Fibroblast of lung (primary cell): ENCODE data around the gene LCE4A. TPM values are rescaled to one million over a fixed set of nuclear protein-coding genes. Genes with fewer than 3 reads are reported as not detected.
"Not testable (repeated sequence)": the region's sequence is repeated elsewhere in the genome, so short reads cannot be mapped to it uniquely, and the experiment has no call there.

Experiments
- DNase-seq, 2 donors: peaks; one replicate each; pipeline versions ENCODE4 v3.0.0 to v3.0.0-alpha.2; 2010; ENCODE audit warnings: low read depth in 2 of 2
- H2AFZ ChIP-seq: 2 replicates; pipeline ENCODE4 v1.5.1; 2012; ENCODE audit warnings: low read length, control low read depth, inconsistent platforms
- H3K27ac ChIP-seq: 2 replicates; pipeline ENCODE4 v1.5.1; 2011; ENCODE audit warnings: low read length, control low read depth; ENCODE audit not compliant: insufficient read depth
- H3K27me3 ChIP-seq: 2 replicates; pipeline ENCODE4 v1.5.1; 2011; ENCODE audit warnings: mild to moderate bottlenecking, low read length; ENCODE audit not compliant: control insufficient read depth, insufficient read depth
- H3K36me3 ChIP-seq: 2 replicates; pipeline ENCODE4 v1.5.1; 2011; ENCODE audit warnings: low read length; ENCODE audit not compliant: control insufficient read depth, insufficient read depth
- H3K4me1 ChIP-seq: 2 replicates; pipeline ENCODE4 v1.5.1; 2011; ENCODE audit warnings: low read length; ENCODE audit not compliant: control insufficient read depth, insufficient read depth; ENCODE audit errors: extremely low read depth
- H3K4me2 ChIP-seq: 2 replicates; pipeline ENCODE4 v1.5.1; 2011; ENCODE audit warnings: low read length, control low read depth; ENCODE audit not compliant: insufficient read depth; ENCODE audit errors: extremely low read depth
- H3K4me3 ChIP-seq, 4 experiments: fragments of 200-600 bp in 1 of 4; sonication (generic) in 1 of 4; replicated peaks in 1 of 4; 2 replicates each; pipeline ENCODE4 v1.5.1; 2011 to 2016; ENCODE audit warnings: low read length in 4 of 4, low read depth in 3 of 4, mild to moderate bottlenecking in 3 of 4, control low read depth in 2 of 4, inconsistent platforms in 1 of 4, mixed read lengths in 1 of 4; ENCODE audit not compliant: insufficient read depth in 1 of 4; ENCODE audit errors: control extremely low read depth in 1 of 4
- H3K79me2 ChIP-seq: 2 replicates; pipeline ENCODE4 v1.5.1; 2012; ENCODE audit warnings: mild to moderate bottlenecking, low read length, inconsistent platforms; ENCODE audit not compliant: control insufficient read depth, insufficient read depth
- H3K9ac ChIP-seq: 2 replicates; pipeline ENCODE4 v1.5.1; 2011; ENCODE audit warnings: mild to moderate bottlenecking, low read length, control low read depth; ENCODE audit not compliant: insufficient read depth
- H3K9me3 ChIP-seq: 2 replicates; pipeline ENCODE4 v1.5.1; 2012; ENCODE audit warnings: low read depth, low read length; ENCODE audit not compliant: control insufficient read depth, insufficient read depth
- H4K20me1 ChIP-seq: 2 replicates; pipeline ENCODE4 v1.5.1; 2011; ENCODE audit warnings: low read length; ENCODE audit not compliant: control insufficient read depth, insufficient read depth; ENCODE audit errors: extremely low read depth
- EZH2 ChIP-seq: IDR thresholded peaks from 2 replicates; pipeline ENCODE4 v1.5.1; 2012; ENCODE audit warnings: low read length, control low read depth, mild to moderate bottlenecking; ENCODE audit errors: missing control alignments
- polyA plus RNA-seq, 2 donors: library from polyadenylated mRNA; depleted of rRNA in 1 of 2; stranded (reverse) in 1 of 2; unstranded in 1 of 2; fragments of >200 nt; gene quantifications; 2 replicates each; pipeline ENCODE4 v1.2.1, GENCODE V29; 2011 to 2012; ENCODE audit warnings: missing spikeins in 1 of 2
- total RNA-seq: library from RNA; depleted of rRNA; stranded (reverse); fragments of >200 nt; gene quantifications from 2 replicates; pipeline ENCODE4 v1.2.1, GENCODE V29; 2014
- TF ChIP-seq, protein P1 (sequence below), 2 donors: IDR thresholded peaks in 1 of 2; conservative IDR thresholded peaks in 1 of 2; 1 replicate in 1 of 2; 2 replicates in 1 of 2; pipeline ENCODE4 v1.5.1; 2011 to 2012; ENCODE audit warnings: low read length in 2 of 2, control low read depth in 1 of 2, inconsistent platforms in 1 of 2, low read depth in 1 of 2, mild to moderate bottlenecking in 1 of 2

LCE4A gene
- total and polyA plus RNA-seq, 2 donors (not counting 1 experiment from before 2014, with no cell fraction given): not detected

- H3K4me3 ChIP-seq: no peak overlapping the region
- no peaks in the 10 kb centered on the region for H3K27me3 ChIP-seq
- no peak overlapping the region for H3K9ac ChIP-seq
- no peak for TF ChIP-seq EZH2
- TF ChIP-seq, protein P1, sequence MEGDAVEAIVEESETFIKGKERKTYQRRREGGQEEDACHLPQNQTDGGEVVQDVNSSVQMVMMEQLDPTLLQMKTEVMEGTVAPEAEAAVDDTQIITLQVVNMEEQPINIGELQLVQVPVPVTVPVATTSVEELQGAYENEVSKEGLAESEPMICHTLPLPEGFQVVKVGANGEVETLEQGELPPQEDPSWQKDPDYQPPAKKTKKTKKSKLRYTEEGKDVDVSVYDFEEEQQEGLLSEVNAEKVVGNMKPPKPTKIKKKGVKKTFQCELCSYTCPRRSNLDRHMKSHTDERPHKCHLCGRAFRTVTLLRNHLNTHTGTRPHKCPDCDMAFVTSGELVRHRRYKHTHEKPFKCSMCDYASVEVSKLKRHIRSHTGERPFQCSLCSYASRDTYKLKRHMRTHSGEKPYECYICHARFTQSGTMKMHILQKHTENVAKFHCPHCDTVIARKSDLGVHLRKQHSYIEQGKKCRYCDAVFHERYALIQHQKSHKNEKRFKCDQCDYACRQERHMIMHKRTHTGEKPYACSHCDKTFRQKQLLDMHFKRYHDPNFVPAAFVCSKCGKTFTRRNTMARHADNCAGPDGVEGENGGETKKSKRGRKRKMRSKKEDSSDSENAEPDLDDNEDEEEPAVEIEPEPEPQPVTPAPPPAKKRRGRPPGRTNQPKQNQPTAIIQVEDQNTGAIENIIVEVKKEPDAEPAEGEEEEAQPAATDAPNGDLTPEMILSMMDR (conservative IDR thresholded peaks at IDR 0.05 in 1 of 2, IDR thresholded peaks at IDR 0.05 in 1 of 2; ENCODE audit: low read depth in 1 of 2, low read length in 2 of 2): no peak
- H3K79me2 ChIP-seq: no peaks in the 10 kb centered on the region
- DNase-seq: no peak
- H3K27ac ChIP-seq: no peak overlapping the region
- H3K4me2 ChIP-seq: no peak overlapping the region
- no peaks in the 10 kb centered on the region for H3K9me3 ChIP-seq
- no peak overlapping the region for H2AFZ ChIP-seq
- no peaks in the 10 kb centered on the region for H3K36me3 ChIP-seq
- no peaks in the 10 kb centered on the region for H4K20me1 ChIP-seq
- H3K4me1 ChIP-seq: no peaks in the 10 kb centered on the region
Observed at GRCh38 chr1:152667648-152668047, 40.3 kb upstream of the LCE4A start.

GRCh38 chr1:152673016-152673415, 34.9 kb upstream of the LCE4A start:
- no peaks in the 10 kb centered on the region for H3K79me2 ChIP-seq
- no peak overlapping the region for H3K9ac ChIP-seq
- H2AFZ ChIP-seq: no peak overlapping the region
- H3K4me2 ChIP-seq: no peak overlapping the region
- H3K27me3 ChIP-seq: no peaks in the 10 kb centered on the region
- H3K27ac ChIP-seq: no peak overlapping the region
- no peak overlapping the region for H3K4me3 ChIP-seq
- H3K4me1 ChIP-seq: no peaks in the 10 kb centered on the region
- DNase-seq: no peak
- H3K36me3 ChIP-seq: no peaks in the 10 kb centered on the region
- H3K9me3 ChIP-seq: no peaks in the 10 kb centered on the region
- H4K20me1 ChIP-seq: no peaks in the 10 kb centered on the region
- TF ChIP-seq, protein P1 (conservative IDR thresholded peaks at IDR 0.05 in 1 of 2, IDR thresholded peaks at IDR 0.05 in 1 of 2; ENCODE audit: low read depth in 1 of 2, low read length in 2 of 2): no peak
- TF ChIP-seq EZH2: no peak

GRCh38 chr1:152674983-152675382, 33.0 kb upstream of the LCE4A start, which contains the start of gene LCE2C:
TSS of gene LCE2C (plus strand) at chr1:152675279. CDS start at chr1:152676016, 737 bp downstream.
- not testable (repeated sequence) for H3K27me3 ChIP-seq, H3K27ac ChIP-seq, H4K20me1 ChIP-seq, H3K4me2 ChIP-seq, H3K4me3 ChIP-seq, H3K79me2 ChIP-seq, H3K36me3 ChIP-seq, H2AFZ ChIP-seq, H3K9ac ChIP-seq, DNase-seq, H3K4me1 ChIP-seq, H3K9me3 ChIP-seq
